DMS114 treated with DMSO at 0.1 percent for 48 hours (cell line): ENCODE results near the gene FOXS1.

Experiments
- DNase-seq: peaks from one replicate; lab custom pipeline; 2025; ENCODE audit not compliant: unreplicated experiment; lab: John Stamatoyannopoulos, UW

FOXS1 gene

GRCh38 chr20:31801508-31801907 is 43.9 kb downstream of the FOXS1 start:
- no peak for DNase-seq

GRCh38 chr20:31797364-31797763 is 48.0 kb downstream of the FOXS1 start:
- no peak for DNase-seq
